Esophagus squamous epithelium (tissue), 5 donors: ENCODE results near the gene DTX3. TPM values are rescaled to one million over a fixed set of nuclear protein-coding genes. Genes with fewer than 3 reads are reported as not detected.
"Not testable (repeated sequence)": the region's sequence is repeated elsewhere in the genome, so short reads cannot be mapped to it uniquely, and the experiment has no call there.

Experiments used
- DNase-seq: peaks from one replicate; lab custom pipeline; 2025; lab: John Stamatoyannopoulos, UW
- H3K27ac ChIP-seq, 4 donors: fragments of 200-600 bp; sonication (generic); one replicate each; pipeline ENCODE4 v1.5.1; 2016 to 2019; ENCODE audit warnings: mild to moderate bottlenecking in 1 of 4
- H3K27me3 ChIP-seq, 4 donors: fragments of 200-600 bp; sonication (generic); 1 replicate in 3 of 4; 2 replicates in 1 of 4; pipeline versions ENCODE4 v1.5.1 to v1.6.0; 2017 to 2021; ENCODE audit warnings: antibody characterized with exemption in 1 of 4
- H3K36me3 ChIP-seq, 3 donors: fragments of 200-600 bp; sonication (generic); one replicate each; pipeline ENCODE4 v1.5.1; 2016 to 2019
- H3K4me1 ChIP-seq, 3 donors: fragments of 200-600 bp; sonication (generic); one replicate each; pipeline ENCODE4 v1.5.1; 2017 to 2019
- H3K4me3 ChIP-seq, 4 donors: fragments of 200-600 bp; sonication (generic); 1 replicate in 3 of 4; 2 replicates in 1 of 4; pipeline ENCODE4 v1.5.1; 2016 to 2019; ENCODE audit warnings: mild to moderate bottlenecking in 2 of 4, moderate library complexity in 1 of 4
- H3K9me3 ChIP-seq, 3 donors: fragments of 200-600 bp; sonication (generic); one replicate each; pipeline ENCODE4 v1.5.1; 2016 to 2019
- POLR2A ChIP-seq, 4 donors: fragments of 450-650 bp; IDR thresholded peaks; one replicate each; pipeline ENCODE4 v1.6.1; 2017; ENCODE audit warnings: antibody characterized with exemption in 4 of 4, mild to moderate bottlenecking in 4 of 4, moderate library complexity in 3 of 4
- WGBS, 2 donors: methylation state at CpG; one replicate each; pipeline ENCODE4 v1.1.5; 2018; 5-methylcytosine and 5-hydroxymethylcytosine counted together
- intact Hi-C: fragments of 100-400 bp; cut with DNase I; formaldehyde crosslinking; loops from one replicate; pipeline ENCODE4 v1.15.0; 2022
- total RNA-seq, 4 donors: library from RNA; depleted of rRNA; stranded (reverse); fragments of >200 nt; gene quantifications; one replicate each; pipeline ENCODE4 v1.1.0, GENCODE V29; 2016
- TF ChIP-seq, protein P1 (sequence below), 6 experiments: fragments of 450-650 bp in 4 of 6; fragments of 200-600 bp in 2 of 6; sonication (generic) in 2 of 6; IDR thresholded peaks; one replicate each; pipeline ENCODE4 v1.5.1; 2016 to 2019; ENCODE audit warnings: antibody characterized with exemption in 6 of 6, mild to moderate bottlenecking in 4 of 6, moderate library complexity in 4 of 6
- donor health status: DM: yes; HTN: yes; CAD: no.

DTX3 gene
- total RNA-seq, 4 donors from 2014 or later, result 1.6 to 16.6 (median 5.6) TPM

DNA sequence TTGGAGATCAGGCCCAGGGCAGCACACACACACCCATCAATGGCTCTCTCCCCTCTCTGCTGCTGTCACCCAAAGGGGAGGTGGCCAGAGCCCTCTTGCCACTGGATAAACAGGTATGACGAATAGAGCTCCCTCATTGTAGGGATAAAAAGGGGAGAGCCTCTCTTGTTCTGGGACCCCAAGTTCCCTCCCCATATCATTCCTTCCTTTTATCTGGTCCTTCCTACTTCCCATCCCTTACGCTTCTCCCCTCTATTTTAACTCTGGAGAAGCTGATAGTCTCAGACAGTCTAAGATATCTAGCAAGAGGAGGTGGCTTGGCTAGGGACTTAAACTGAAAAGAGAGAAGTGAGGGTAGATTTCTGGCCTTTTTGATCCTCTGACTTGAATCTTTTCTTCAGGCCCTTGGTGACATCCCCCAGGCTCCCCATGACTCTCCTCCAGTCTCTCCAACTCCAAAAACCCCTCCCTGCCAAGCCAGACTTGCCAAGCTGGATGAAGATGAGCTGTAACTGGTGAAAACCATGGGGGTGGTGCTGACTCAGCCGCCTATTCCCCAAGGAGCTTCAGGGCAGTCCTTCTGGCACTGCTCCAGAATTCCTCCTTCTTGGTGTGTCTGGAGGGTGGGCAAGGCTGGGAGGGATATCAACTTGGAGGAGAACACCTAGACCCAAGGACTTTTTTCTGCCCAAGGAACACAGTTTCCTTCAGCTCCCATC, 11.9 kb downstream of the DTX3 start:
- Histone ChIP-seq H3K27ac (no peak overlapping the region), H3K4me3 (no peak overlapping the region), H3K36me3 (peaks cover 0 to 12% (median 0%) of the 10 kb centered on the region in 3 donors), H3K9me3 (no peaks in the 10 kb centered on the region), H3K4me1 (peaks cover 12 to 69% (median 17%) of the 10 kb centered on the region in 3 donors), H3K27me3 (peaks cover 14 to 94% (median 19%) of the 10 kb centered on the region in 4 donors)
- intact Hi-C loops, result no loop called here
- no peak for DNase-seq
- TF ChIP-seq, protein P1, sequence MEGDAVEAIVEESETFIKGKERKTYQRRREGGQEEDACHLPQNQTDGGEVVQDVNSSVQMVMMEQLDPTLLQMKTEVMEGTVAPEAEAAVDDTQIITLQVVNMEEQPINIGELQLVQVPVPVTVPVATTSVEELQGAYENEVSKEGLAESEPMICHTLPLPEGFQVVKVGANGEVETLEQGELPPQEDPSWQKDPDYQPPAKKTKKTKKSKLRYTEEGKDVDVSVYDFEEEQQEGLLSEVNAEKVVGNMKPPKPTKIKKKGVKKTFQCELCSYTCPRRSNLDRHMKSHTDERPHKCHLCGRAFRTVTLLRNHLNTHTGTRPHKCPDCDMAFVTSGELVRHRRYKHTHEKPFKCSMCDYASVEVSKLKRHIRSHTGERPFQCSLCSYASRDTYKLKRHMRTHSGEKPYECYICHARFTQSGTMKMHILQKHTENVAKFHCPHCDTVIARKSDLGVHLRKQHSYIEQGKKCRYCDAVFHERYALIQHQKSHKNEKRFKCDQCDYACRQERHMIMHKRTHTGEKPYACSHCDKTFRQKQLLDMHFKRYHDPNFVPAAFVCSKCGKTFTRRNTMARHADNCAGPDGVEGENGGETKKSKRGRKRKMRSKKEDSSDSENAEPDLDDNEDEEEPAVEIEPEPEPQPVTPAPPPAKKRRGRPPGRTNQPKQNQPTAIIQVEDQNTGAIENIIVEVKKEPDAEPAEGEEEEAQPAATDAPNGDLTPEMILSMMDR (IDR thresholded peaks at IDR 0.05), result no peak
- no peak for TF ChIP-seq POLR2A (IDR thresholded peaks at IDR 0.05)
- 72 to 94% methylated on average over 2 to 3 of the region's 3 CpGs for WGBS, 2 donors

DNA sequence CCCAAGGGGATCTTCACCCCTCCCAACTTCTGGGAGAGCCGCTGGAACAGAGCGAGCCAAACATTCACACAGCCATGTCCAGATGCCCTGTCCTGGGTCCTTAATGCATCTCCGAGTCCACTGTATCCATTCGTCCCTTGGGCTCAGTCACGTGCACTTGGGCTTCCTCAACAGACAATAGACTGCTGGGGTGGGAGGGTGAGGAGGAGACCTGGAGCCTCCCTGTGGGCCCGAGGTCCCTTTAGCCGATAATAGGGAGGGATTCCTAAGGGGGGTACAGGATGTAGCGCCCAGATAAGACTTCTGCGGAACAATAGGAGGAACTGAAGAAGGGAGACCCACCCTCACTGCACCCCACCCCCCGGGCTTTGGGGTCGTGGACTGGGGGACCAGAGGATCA, 13.3 kb downstream of the DTX3 start:
- H3K4me1 ChIP-seq, result peaks cover 11 to 62% (median 22%) of the 10 kb centered on the region in 3 donors
- peaks cover 0 to 12% (median 0%) of the 10 kb centered on the region in 3 donors for H3K36me3 ChIP-seq
- TF ChIP-seq POLR2A (IDR thresholded peaks at IDR 0.05), result no peak
- TF ChIP-seq, protein P1 (IDR thresholded peaks at IDR 0.05), result no peak
- no peaks in the 10 kb centered on the region for H3K9me3 ChIP-seq
- H3K27ac ChIP-seq, result no peak overlapping the region
- peaks cover 16 to 94% (median 23%) of the 10 kb centered on the region in 4 donors for H3K27me3 ChIP-seq
- intact Hi-C loops, result no loop called here
- 56 to 60% methylated on average over 6 to 9 of the region's 11 CpGs for WGBS, 2 donors
- no peak for DNase-seq
- no peak overlapping the region for H3K4me3 ChIP-seq

DNA sequence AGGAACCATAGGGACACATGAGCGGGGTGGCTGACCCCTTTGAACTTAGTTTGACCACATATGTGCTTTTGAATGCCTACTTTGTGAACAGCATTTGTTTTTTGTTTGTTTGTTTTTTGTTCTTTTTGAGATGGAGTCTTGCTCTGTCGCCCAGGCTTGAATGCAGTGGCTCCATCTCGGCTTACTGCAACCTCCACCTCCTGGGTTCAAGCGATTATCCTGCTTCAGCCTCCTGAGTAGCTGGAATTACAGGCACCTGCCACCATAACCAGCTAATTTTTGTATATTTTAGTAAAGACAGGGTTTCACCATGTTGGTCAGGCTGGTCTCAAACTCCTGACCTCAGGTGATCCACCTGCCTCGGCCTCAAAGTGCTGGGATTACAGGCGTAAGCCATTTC, 13.8 kb downstream of the DTX3 start:
- H3K9me3 ChIP-seq, H3K4me3 ChIP-seq, DNase-seq, intact Hi-C loops, H3K27ac ChIP-seq: not testable (repeated sequence)
- H3K4me1 ChIP-seq, result peaks cover 11 to 57% (median 22%) of the 10 kb centered on the region in 3 donors
- WGBS, 2 donors, result 93 to 95% methylated on average over 5 to 6 of the region's 6 CpGs
- H3K27me3 ChIP-seq, result peaks cover 16 to 94% (median 23%) of the 10 kb centered on the region in 4 donors
- peaks cover 0 to 12% (median 0%) of the 10 kb centered on the region in 3 donors for H3K36me3 ChIP-seq

DNA sequence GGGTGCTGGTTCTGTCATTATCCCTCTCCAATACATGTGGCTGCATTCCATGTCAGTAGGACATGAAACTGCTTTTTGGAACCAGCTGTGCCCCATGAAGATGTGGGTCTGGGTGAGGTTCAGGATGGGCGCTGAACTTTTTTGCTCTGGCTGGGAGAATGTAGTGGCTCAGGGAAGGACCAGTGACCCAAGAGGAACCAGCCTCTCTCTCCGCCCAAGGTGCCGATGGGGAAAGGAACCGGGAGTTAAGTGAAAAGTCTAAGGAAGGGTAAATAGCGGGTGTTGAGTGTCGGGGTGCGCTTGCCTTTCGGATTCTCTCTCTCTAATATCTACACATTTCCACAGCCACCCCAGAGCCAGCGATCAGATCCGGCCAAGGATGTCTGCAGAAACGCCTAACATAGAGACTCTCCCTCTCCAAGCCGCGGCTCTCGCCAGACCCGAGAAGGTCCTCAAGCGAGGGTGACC, 14.4 kb downstream of the DTX3 start:
- H3K27me3 ChIP-seq, result peaks cover 16 to 94% (median 23%) of the 10 kb centered on the region in 4 donors
- intact Hi-C loops, result no loop called here
- TF ChIP-seq, protein P1 (IDR thresholded peaks at IDR 0.05), result no peak
- no peak for TF ChIP-seq POLR2A (IDR thresholded peaks at IDR 0.05)
- peaks cover 0 to 12% (median 0%) of the 10 kb centered on the region in 3 donors for H3K36me3 ChIP-seq
- DNase-seq, result no peak
- H3K9me3 ChIP-seq, result no peaks in the 10 kb centered on the region
- peaks cover 11 to 52% (median 22%) of the 10 kb centered on the region in 3 donors for H3K4me1 ChIP-seq
- WGBS, 2 donors, result 58 to 70% methylated on average over 14 of the region's 16 CpGs
- no peak overlapping the region for H3K27ac ChIP-seq
- peak overlapping the region in 2 of 4 donors; percentile 4 to 40 for H3K4me3 ChIP-seq

DNA sequence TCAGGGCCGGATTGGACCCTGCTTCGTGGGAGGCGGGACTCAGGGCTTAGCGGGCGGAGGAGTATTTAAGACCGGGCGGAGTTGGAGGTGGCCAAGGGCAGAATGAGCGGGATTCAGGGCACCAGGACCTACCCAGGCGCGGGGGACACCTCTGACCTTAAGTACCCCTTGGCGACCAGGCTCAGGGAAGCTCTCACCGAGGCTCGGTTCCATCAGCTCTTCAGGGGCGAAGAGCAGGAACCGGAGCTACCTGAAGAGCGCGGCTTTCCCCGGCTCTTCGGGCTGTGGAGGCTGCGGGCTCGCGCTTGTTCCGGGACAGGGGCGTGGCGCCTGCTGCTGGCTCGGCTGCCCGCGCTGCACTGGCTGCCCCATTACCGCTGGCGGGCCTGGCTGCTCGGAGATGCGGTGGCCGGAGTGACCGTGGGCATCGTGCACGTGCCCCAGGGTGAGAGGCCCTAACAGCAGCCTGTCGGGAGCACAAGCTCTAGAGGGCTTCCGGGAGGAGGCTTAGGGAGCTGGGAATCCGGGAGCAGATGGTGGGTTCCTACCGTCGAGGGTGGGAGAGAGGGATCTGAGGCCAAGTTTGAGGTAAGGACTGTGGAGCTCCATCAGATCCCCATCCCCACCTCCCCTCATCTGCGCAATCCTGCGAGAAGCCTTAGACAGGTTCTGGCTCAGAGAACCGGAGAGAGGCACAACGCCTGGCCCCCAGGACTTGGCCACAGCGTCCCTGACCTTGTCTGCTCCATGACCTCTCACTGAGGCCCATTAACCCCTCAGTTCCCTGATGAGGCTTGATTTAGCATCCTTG, 15.0 kb downstream of the DTX3 start:
- TF ChIP-seq POLR2A (IDR thresholded peaks at IDR 0.05), result no peak
- TF ChIP-seq, protein P1 (IDR thresholded peaks at IDR 0.05), result no peak
- Histone ChIP-seq H3K9me3 (no peaks in the 10 kb centered on the region), H3K4me1 (peaks cover 11 to 46% (median 22%) of the 10 kb centered on the region in 3 donors), H3K4me3 (peak overlapping the region in 2 of 4 donors; percentile 4 to 40), H3K36me3 (peaks cover 0 to 12% (median 0%) of the 10 kb centered on the region in 3 donors), H3K27ac (no peak overlapping the region), H3K27me3 (peaks cover 16 to 94% (median 23%) of the 10 kb centered on the region in 4 donors)
- no peak for DNase-seq
- WGBS, 2 donors, result 43 to 54% methylated on average over 5 to 18 of the region's 46 CpGs
- intact Hi-C loops, result loop anchor here (5.0 kb wide), 1 partner anchor 37 kb away; no protein-coding TSS in a partner anchor
